Activated naive CD4-positive, alpha-beta T cell treated with anti-CD3 and anti-CD28 coated beads for 36 hours (primary cell): ENCODE measurements around the gene PTTG1IP. TPM values are rescaled to one million over a fixed set of nuclear protein-coding genes. Genes with fewer than 3 reads are reported as not detected.
A peak's percentile ranks its signal among the peaks of the same experiment; 100 is the strongest.

Source experiments
- CTCF ChIA-PET: fragments of 350-600 bp; sonication (Branson Sonifier 250); formaldehyde crosslinking; loops from one replicate; lab custom pipeline; 2021; ENCODE audit warnings: antibody characterized with exemption; lab: Charles Lee
- DNase-seq: peaks from one replicate; pipeline ENCODE4 v3.0.0-alpha.2; 2020
- H3K27ac Mint-ChIP-seq: one replicate; pipeline ENCODE4 v1.8.0; 2021; ENCODE audit warnings: mild to moderate bottlenecking, mixed read lengths
- H3K27me3 Mint-ChIP-seq: one replicate; pipeline ENCODE4 v1.8.0; 2021; ENCODE audit warnings: low read depth, mixed read lengths
- H3K36me3 Mint-ChIP-seq: one replicate; pipeline ENCODE4 v1.8.0; 2021; ENCODE audit warnings: low read depth, mixed read lengths
- H3K4me1 Mint-ChIP-seq: one replicate; pipeline ENCODE4 v1.8.0; 2021; ENCODE audit warnings: low read depth, mixed read lengths
- H3K4me3 Mint-ChIP-seq: one replicate; pipeline ENCODE4 v1.8.0; 2021; ENCODE audit warnings: mild to moderate bottlenecking, moderate library complexity, mixed read lengths
- H3K9me3 Mint-ChIP-seq: one replicate; pipeline ENCODE4 v1.8.0; 2021; ENCODE audit warnings: mixed read lengths
- intact Hi-C: fragments of 100-400 bp; cut with micrococcal nuclease; formaldehyde crosslinking; loops from one replicate; pipeline ENCODE4 v1.15.1; 2023
- total RNA-seq, 2 experiments: library from RNA; stranded (reverse); gene quantifications; one replicate each; pipeline ENCODE4 v1.2.3, GENCODE V29; 2021

PTTG1IP gene
- total RNA-seq, 2 experiments from 2014 or later, result 37.6 to 38.5 TPM

DNA sequence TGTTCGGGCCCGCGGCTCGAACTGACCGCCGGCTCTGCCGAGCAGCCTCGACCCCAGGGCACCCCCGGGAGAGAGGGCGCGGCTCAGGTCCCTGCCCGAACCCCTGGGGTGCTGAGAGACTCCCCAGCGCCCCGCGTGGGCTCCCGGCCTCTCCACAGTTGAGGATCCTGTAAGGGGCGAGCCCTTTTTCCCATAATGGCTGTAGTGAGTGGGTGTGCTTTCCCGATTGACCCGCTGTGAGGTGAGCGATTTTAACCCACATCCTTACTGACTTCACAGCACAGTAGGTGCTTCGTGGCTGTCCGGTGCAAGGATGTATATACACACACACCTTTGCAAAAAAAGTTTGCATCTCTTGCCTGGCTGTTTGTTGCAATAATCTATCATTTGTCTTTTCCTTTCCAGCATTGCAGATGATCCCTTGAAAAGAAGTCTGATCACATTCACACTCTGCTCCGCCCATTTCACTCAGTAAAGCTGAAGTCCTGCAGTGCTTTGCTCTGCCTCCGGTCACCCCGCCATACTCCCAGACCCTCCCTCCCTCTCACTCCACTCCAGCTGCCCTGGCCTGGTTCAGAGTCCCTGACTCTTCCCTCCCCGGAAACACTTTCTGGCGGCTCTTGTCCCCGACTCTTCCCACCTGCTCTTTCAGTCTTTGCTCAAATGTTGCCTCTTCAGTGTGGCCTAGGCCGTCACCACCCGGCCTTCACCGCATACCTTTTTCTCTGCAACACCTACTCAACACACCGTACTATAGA, 70.9 kb downstream of the PTTG1IP start:
- Mint-ChIP-seq H3K36me3 (peaks cover 51% of the 10 kb centered on the region), H3K4me1 (peaks cover 55% of the 10 kb centered on the region), H3K4me3 (peak overlapping the region; percentile 83), H3K27me3 (no peaks in the 10 kb centered on the region), H3K9me3 (no peaks in the 10 kb centered on the region), H3K27ac (peak overlapping the region; percentile 52)
- CTCF ChIA-PET, result interaction anchor here (0.6 to 2.3 kb wide), 7 partner anchors 9 to 130 kb away, joined by 3 to 9 read pairs (median 3); no protein-coding TSS in a partner anchor
- no peak for DNase-seq
- intact Hi-C loops, result no loop called here

DNA sequence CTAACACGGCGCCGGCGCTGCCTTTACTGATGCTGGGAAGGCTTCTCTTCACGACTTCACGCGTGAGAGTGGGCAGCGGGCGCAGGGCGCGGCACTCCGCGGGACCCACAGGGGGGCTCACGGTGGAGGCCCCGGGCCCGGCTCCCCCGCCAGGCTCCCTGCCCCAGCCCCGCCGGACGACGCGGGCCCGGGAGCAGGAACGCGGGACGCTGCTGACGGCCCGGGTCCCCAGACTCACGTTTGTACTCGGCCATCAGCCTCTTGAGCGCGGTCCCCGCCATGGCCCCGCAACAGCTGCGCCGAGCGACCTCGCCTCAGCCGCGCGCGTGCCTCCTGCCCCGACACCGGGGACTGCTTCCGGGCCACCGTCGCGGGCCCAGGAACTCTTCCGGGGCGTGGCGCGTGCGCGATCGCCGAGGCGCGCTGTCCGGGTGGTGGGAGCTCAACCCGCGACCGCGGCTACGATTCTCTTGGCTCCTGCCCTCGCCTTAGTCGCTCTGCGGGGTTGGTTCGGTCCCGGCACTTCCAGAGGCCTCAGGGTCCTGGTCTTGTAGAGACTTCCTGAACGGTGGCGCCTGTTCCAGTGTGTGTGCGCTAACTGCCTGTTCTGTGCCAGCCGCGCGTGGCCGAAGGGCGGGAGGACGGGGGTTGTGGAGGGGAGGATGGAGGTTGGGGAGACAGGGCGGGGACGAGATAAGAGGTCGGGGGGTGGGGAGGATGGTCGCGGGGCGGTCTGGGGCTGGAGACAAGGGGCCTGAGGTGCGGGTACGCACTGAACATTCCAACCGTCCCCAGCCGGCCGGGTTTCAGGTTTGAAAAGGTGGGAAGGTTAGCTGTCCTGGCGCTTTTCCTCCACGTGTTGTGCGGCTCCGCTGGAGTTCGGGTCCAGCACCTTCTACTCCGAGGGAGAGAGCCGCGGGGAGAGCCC, 71.8 kb downstream of the PTTG1IP start, which contains the start of gene UBE2G2:
Gene UBE2G2 (minus strand): TSS at position 353 of the 928 bp plus-strand sequence. CDS start 72 bp downstream, at position 281.
- DNase-seq, result peak; percentile 83
- H3K4me3 Mint-ChIP-seq, result peak within 1 kb of the TSS; percentile 98
- peaks cover 47% of the 10 kb centered on the region for H3K36me3 Mint-ChIP-seq
- H3K27ac Mint-ChIP-seq, result peak within 1 kb of the TSS; percentile 83
- CTCF ChIA-PET, result interaction anchor here (0.6 to 4.0 kb wide), 16 partner anchors 8 to 183 kb away, joined by 3 to 34 read pairs (median 4); partner anchors contain the start of genes ITGB2 and SUMO3
- H3K27me3 Mint-ChIP-seq, result no peaks in the 10 kb centered on the region
- H3K4me1 Mint-ChIP-seq, result peaks cover 58% of the 10 kb centered on the region
- intact Hi-C loops, result loop anchor here (1.0 to 2.0 kb wide), 3 partner anchors 16 to 125 kb away; no protein-coding TSS in a partner anchor
- H3K9me3 Mint-ChIP-seq, result no peaks in the 10 kb centered on the region

- H3K4me3 Mint-ChIP-seq, result peak overlapping the region; percentile 98
- intact Hi-C loops, result loop anchor here (1.0 to 2.0 kb wide), 3 partner anchors 16 to 126 kb away; no protein-coding TSS in a partner anchor
- H3K9me3 Mint-ChIP-seq, result no peaks in the 10 kb centered on the region
- peaks cover 65% of the 10 kb centered on the region for H3K4me1 Mint-ChIP-seq
- CTCF ChIA-PET, result interaction anchor here (0.7 to 4.0 kb wide), 25 partner anchors 8 to 329 kb away, joined by 3 to 34 read pairs (median 4); partner anchors contain the start of genes ITGB2 and SUMO3
- peak; percentile 40 for DNase-seq
- no peaks in the 10 kb centered on the region for H3K27me3 Mint-ChIP-seq
- H3K36me3 Mint-ChIP-seq, result peaks cover 47% of the 10 kb centered on the region
- H3K27ac Mint-ChIP-seq, result peak overlapping the region; percentile 83
Measured at GRCh38 chr21:44800971-44801467, 72.5 kb downstream of the PTTG1IP start.

GRCh38 chr21:44800103-44800502, 73.4 kb downstream of the PTTG1IP start:
- H3K9me3 Mint-ChIP-seq, result no peaks in the 10 kb centered on the region
- peaks cover 44% of the 10 kb centered on the region for H3K36me3 Mint-ChIP-seq
- H3K27ac Mint-ChIP-seq, result peak overlapping the region; percentile 21
- intact Hi-C loops, result loop anchor here (2.0 kb wide), 1 partner anchor 127 kb away; no protein-coding TSS in a partner anchor
- peak; percentile 30 for DNase-seq
- H3K4me3 Mint-ChIP-seq, result peak overlapping the region; percentile 98
- H3K4me1 Mint-ChIP-seq, result peaks cover 72% of the 10 kb centered on the region
- CTCF ChIA-PET, result interaction anchor here (0.6 to 4.0 kb wide), 20 partner anchors 9 to 330 kb away, joined by 3 to 34 read pairs (median 5); no protein-coding TSS in a partner anchor
- no peaks in the 10 kb centered on the region for H3K27me3 Mint-ChIP-seq

DNA sequence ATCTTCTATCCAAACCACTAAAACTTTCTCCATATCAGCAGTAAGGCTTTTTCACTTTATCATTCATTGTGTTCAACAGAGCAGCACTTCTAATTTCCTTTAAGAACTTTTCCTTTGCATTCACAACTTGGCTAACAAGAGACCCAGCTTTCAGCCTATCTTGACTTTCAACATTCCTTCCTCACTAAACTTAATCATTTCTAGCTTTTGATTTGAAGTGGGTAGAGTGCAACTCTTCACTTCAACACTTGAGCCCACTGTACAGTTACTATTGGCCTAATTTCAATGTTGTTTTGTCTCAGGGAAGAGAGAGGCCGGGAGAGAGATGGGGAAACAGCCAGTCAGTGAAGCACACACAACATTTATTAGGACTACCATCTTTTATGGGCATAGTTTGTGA, 73.8 kb downstream of the PTTG1IP start:
- H3K36me3 Mint-ChIP-seq, result peaks cover 41% of the 10 kb centered on the region
- H3K4me1 Mint-ChIP-seq, result peaks cover 72% of the 10 kb centered on the region

More for the DNA sequence above, 73.8 kb downstream of the PTTG1IP start:
- Mint-ChIP-seq H3K27ac (peak overlapping the region; percentile 21), H3K4me3 (peak overlapping the region; percentile 26), H3K9me3 (no peaks in the 10 kb centered on the region), H3K27me3 (no peaks in the 10 kb centered on the region)
- CTCF ChIA-PET, result interaction anchor here (0.6 to 4.0 kb wide), 13 partner anchors 8 to 289 kb away, joined by 3 to 34 read pairs (median 6); no protein-coding TSS in a partner anchor
- intact Hi-C loops, result loop anchor here (1.0 to 2.0 kb wide), 2 partner anchors 47 to 127 kb away; no protein-coding TSS in a partner anchor
- DNase-seq, result no peak

Other genes with a start within 250 kb of the PTTG1IP start
- not detected for gene KRTAP10-9, start 246.6 kb downstream of the PTTG1IP start, total RNA-seq
- gene KRTAP10-10, start 236.3 kb downstream of the PTTG1IP start, total RNA-seq, result not detected
- not detected for gene KRTAP10-11, start 227.3 kb downstream of the PTTG1IP start, total RNA-seq
- gene KRTAP12-4, start 219.0 kb downstream of the PTTG1IP start, total RNA-seq, result not detected
- not detected for gene KRTAP12-3, start 215.8 kb downstream of the PTTG1IP start, total RNA-seq
- not detected for gene KRTAP12-2, start 206.8 kb downstream of the PTTG1IP start, total RNA-seq
- not detected for gene KRTAP12-1, start 191.5 kb downstream of the PTTG1IP start, total RNA-seq
- not detected for gene KRTAP10-12, start 176.5 kb downstream of the PTTG1IP start, total RNA-seq
- gene TSPEAR, start 162.1 kb downstream of the PTTG1IP start, total RNA-seq, result not detected
- 10 to 100 TPM; 94.0 to 95.2 TPM for gene UBE2G2, start 71.9 kb downstream of the PTTG1IP start, total RNA-seq
- 10 to 100 TPM; 87.1 to 94.7 TPM for gene SUMO3, start 55.6 kb downstream of the PTTG1IP start, total RNA-seq
- 100 to 1,000 TPM; 182 to 185 TPM for gene ITGB2, start 47.2 kb upstream of the PTTG1IP start, total RNA-seq
- gene SLX9, start 66.3 kb upstream of the PTTG1IP start, total RNA-seq, result 10 to 100 TPM; 61.8 to 63.4 TPM
- gene ADARB1, start 200.9 kb upstream of the PTTG1IP start, total RNA-seq, result 10 to 100 TPM; 30.1 to 33.3 TPM